Measurements from ENCODE around the gene RAB3B.
A peak's percentile ranks its signal among the peaks of the same experiment; 100 is the strongest.
"Not testable (repeated sequence)": the region's sequence is repeated elsewhere in the genome, so short reads cannot be mapped to it uniquely, and the experiment has no call there.

The RAB3B gene

GRCh38 chr1:51915951-51916350 lies 74.5 kb downstream of the RAB3B start:
- DNase-seq: no peak

GRCh38 chr1:51912881-51913280 lies 77.6 kb downstream of the RAB3B start:
- DNase-seq: no peak

- DNase-seq: no peak
These were observed 80.1 kb downstream of the RAB3B start for GRCh38 chr1:51910221-51911000.

- no peak for DNase-seq
These were observed 82.0 kb downstream of the RAB3B start for GRCh38 chr1:51908499-51908898.

GRCh38 chr1:51907079-51907702 lies 83.3 kb downstream of the RAB3B start:
- no peak for DNase-seq

DNA sequence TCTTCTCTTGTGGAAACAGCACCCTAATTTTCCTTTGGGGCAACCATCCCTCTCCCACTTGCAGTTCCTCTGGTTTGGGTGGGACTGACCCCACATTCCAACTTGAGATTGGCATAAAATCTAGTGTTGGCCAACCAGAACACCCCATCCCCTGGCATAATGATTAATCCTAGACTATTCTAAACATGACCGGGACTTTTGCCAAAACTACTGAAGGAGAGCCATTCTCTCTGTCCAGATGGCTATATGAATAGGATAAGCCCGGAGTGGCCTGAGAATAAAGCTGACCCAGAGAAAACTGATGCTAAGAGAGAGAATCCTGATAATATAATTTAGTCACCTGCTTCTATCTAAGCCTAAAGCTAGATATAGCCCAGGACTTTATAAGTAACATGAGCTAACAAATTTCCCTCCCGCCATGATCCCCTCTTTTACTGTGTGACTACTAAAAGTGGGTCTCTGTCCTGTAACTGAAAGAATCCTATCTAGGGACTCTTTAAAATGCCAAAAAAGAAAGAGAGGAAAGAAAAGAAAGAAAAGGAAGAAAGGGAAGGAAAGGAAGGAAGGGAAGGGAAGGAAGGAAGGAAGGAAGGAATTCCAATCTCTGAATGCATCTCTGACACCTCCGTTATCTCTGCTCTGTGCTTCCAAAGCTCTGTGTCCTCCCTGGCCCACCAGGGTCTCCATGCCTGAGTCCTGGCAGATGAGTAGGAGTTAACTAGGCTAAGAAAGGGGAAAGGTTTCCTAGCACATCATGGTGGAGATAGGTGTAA lies 84.0 kb downstream of the RAB3B start:
- DNase-seq: no peak

DNA sequence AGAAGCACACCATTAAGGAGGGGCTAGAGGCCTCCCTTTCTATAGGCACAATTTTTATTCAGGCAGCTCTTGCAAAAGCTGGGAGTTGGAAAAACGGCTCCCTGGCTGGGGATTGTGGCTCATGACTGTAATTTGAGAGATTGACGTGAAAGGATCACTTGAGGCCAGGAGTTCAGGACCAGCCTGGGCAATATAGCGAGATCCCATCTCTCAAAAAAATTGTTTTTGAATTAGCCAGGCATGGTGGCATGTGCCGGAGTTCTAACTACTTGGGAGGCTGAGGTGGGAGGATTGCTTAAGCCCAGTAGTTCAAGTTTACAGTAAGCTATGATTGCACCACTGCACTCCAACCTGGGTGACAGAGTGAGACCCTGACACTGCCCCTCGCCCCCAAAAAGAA lies 88.0 kb downstream of the RAB3B start:
- no peak for DNase-seq

DNA sequence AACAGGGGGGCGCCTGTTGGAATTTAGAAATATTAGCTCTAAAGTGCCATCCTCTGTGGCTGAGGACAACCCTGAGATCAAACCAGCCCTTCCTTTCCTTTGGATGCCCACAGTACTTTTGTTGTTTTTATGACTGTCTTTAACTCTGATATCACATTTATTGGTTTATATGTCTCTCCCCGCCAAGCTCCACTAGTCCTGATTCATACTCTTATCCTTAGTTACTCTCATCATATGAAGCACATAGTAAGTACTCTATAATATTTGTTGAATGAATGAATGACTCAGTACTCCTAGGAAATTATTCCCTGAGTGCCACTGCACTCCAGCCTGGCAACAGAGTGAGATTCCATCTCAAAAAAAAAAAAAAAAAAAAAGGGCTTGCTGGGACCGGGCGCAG lies 89.3 kb downstream of the RAB3B start:
- no peak for DNase-seq

- no peak for DNase-seq
These were observed 91.5 kb downstream of the RAB3B start for GRCh38 chr1:51899022-51899421.

- DNase-seq: no peak
These were observed 92.3 kb downstream of the RAB3B start for GRCh38 chr1:51898090-51898734.

DNA sequence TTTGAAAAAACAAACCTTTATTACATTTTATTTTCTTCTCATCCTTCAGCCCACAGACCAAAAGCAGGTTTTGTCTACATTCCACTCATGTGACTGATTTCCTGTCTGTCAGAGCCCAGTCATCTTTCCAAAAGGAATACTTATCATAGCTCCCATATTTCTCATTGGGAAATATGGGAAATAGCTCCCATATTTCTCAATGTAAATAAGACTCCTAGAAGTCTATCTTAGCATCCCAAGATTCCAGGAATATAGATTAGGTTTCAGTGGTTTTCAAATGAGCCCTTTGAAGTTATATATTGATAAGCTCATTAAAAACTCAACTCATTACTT lies 92.8 kb downstream of the RAB3B start:
- no peak for DNase-seq

- DNase-seq: not testable (repeated sequence)
These were observed 95.8 kb downstream of the RAB3B start for GRCh38 chr1:51894748-51895147.

GRCh38 chr1:51878616-51879336 lies 111.7 kb downstream of the RAB3B start, which contains the start of gene NRDC:
Gene NRDC (minus strand): TSS chr1:51878727. CDS start chr1:51878615, 112 bp downstream.
- DNase-seq: peak; percentile 100

- DNase-seq: no peak
These were observed 112.2 kb downstream of the RAB3B start for GRCh38 chr1:51878308-51878615.

GRCh38 chr1:51877434-51878307 lies 112.8 kb downstream of the RAB3B start:
- peak; percentile 39 for DNase-seq

- DNase-seq: no peak
These were observed 114.7 kb downstream of the RAB3B start for GRCh38 chr1:51875836-51876235.

DNA sequence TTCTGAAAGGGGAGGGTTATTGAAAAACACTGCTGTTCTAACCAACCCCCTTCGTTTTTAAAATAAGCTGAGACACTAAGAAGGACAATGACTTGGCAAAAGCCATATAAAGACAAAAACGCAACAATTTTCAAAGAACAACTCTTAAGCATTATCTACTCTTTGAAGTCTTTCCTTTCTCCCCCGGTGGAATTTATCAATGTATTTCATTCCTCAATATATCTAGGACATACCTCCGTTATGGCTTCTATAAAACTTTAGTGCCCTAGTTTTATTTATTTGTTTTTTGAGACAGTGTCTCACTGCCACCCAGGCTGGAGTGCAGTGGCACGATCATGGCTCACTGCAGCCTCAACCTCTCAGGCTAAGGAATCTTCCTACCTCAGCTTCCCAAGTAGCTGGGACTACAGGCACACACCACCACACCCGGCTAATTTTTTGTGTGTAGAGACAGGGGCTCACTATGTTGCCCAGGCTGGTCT lies 115.2 kb downstream of the RAB3B start:
- DNase-seq: no peak

GRCh38 chr1:51873270-51873669 lies 117.2 kb downstream of the RAB3B start:
- DNase-seq: not testable (repeated sequence)

DNA sequence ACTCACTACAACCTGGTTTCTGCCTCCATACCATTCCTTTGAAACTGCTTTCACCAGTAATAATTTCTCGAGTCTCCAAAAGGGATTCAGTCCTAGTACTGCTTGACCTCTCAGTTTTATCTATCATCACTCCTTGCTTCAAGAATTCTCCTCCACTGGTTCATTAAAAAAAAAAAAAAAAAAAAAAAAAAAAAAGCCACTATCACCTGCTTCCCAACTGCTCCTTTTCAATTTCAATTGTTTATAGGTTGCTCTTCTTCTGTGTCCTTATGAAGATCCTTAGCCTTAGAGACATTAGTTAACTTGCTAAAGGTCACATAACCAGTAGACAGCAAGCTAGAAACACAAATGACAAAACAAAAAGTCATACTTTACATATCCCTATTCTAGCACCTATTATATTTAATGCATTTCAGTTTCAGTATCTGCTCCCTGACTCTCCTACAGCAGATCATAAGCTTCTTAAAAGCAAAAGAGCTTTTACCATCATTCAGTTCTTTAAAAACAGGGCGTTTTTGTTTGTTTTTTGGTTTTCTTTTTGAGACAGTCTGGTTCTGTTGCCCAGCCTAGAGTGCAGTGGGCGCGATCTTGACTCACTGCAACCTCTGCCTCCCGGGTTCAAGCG lies 119.0 kb downstream of the RAB3B start:
- no peak for DNase-seq

DNA sequence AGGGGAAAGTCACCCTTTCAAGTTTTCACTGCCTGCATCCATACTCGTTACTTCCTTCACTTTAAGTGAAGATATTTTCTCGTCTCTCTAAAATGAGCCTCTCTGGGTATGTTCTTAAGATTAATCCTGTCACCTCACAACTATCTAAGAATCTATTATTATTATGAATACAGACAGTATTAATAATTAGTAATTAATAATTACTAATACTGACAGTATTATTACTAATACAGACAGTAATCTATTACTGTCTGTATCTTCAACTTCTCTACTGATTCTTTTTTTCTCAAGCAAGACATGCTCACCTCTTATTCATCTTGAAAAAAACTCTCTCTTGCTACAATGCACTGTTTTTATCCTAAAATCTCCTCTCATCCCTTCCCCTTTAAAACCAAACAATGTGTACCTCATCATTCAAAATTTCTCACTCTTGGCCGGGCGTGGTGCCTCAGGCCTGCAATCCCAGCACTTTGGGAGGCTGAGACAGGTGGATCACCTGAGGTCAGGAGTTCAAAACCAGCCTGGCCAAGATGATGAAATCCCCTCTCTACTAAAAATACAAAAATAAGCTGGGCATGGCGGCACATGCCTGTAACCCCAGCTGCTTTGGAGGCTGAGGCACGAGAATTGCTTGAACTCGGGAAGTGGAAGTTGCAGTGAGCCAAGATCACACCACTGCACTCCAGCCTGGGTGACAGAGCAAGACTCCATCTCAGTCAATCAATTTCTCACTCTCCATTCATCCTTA lies 119.7 kb downstream of the RAB3B start:
- DNase-seq: no peak
